ENCODE measurements around the gene LZTS2. TPM values are rescaled to one million over a fixed set of nuclear protein-coding genes. Genes with fewer than 3 reads are reported as not detected.
A peak's percentile ranks its signal among the peaks of the same experiment; 100 is the strongest.

Gene LZTS2
- polyA plus RNA-seq, 2 of the 4 experiments (the other 2 are of a cell fraction), result 13.8 to 35.5 TPM

- POLR2A ChIA-PET, result no interaction called here
- ATAC-seq, result peak in 1 of 2 experiments; percentile 1; a peak in 2 of 6 replicates
Observed at GRCh38 chr10:101018118-101018599, 18.6 kb downstream of the LZTS2 start.

GRCh38 chr10:101018600-101019439 is 19.2 kb downstream of the LZTS2 start:
- Histone ChIP-seq H3K9me3 (no peaks in the 10 kb centered on the region), H3K27ac (peak overlapping the region; percentile 35 to 76; a peak in 4 of 6 replicates), H3K4me2 (peak overlapping the region; percentile 55), H3K4me3 (no peak overlapping the region), H3K4me1 (peaks cover 14% of the 10 kb centered on the region)
- FAIRE-seq, result no peak
- ChIA-PET CTCF (interaction anchor here (0.6 to 59.3 kb wide), 13 partner anchors 8 to 503 kb away, joined by 3 to 2364 read pairs (median 4); partner anchors contain the start of genes KAZALD1, LZTS2, MRPL43 and PDZD7), POLR2A (interaction anchor here (0.6 to 1.0 kb wide), 3 partner anchors 12 to 27 kb away, joined by 3 to 15 read pairs (median 4); partner anchors contain the start of genes PDZD7 and SFXN3)
- DNase-seq (ENCODE audit: low read depth in 1 of 2, low spot score in 1 of 2), result peak; percentile 82 to 95
- WGBS (ENCODE audit: missing lambda C conversion rate), result 47% methylated on average over 31 of the region's 45 CpGs
- ATAC-seq, result peak; percentile 80 to 93
- TF ChIP-seq FOSL2 (IDR thresholded peaks at IDR 0.05) (no peak), FOSL2 (CRISPR knock-in tag; IDR thresholded peaks at IDR 0.05) (no peak), HMGXB4 (CRISPR knock-in tag; IDR thresholded peaks at IDR 0.05; ENCODE audit: borderline replicate concordance) (no peak), PHF8 (IDR thresholded peaks at IDR 0.05; ENCODE audit: borderline replicate concordance, low read depth) (no peak), KDM5A (IDR thresholded peaks at IDR 0.05) (no peak), RARB (CRISPR knock-in tag; IDR thresholded peaks at IDR 0.05) (no peak), FOXS1 (CRISPR knock-in tag; IDR thresholded peaks at IDR 0.05) (no peak), CEBPB (IDR thresholded peaks at IDR 0.05) (no peak), ZNF302 (CRISPR knock-in tag; IDR thresholded peaks at IDR 0.05) (no peak), CHD2 (IDR thresholded peaks at IDR 0.05; ENCODE audit: low read length, partially characterized antibody) (no peak), TP53 (CRISPR knock-in tag; IDR thresholded peaks at IDR 0.05) (no peak), MAZ (IDR thresholded peaks at IDR 0.05; ENCODE audit: borderline replicate concordance, low read depth, low read length) (no peak), MAX (IDR thresholded peaks at IDR 0.05) (peak; percentile 81), CTCF (IDR thresholded peaks at IDR 0.05) (peak; percentile 78), RCOR1 (IDR thresholded peaks at IDR 0.05; ENCODE audit: low read depth, low read length) (no peak), RNF2 (IDR thresholded peaks at IDR 0.05; ENCODE audit: borderline replicate concordance, low read depth) (no peak), POLR2A (IDR thresholded peaks at IDR 0.05; ENCODE audit: low read length) (no peak), RAD21 (conservative IDR thresholded peaks at IDR 0.05 in 1 of 2, IDR thresholded peaks at IDR 0.05 in 1 of 2) (peak; percentile 75 to 78), MYC (IDR thresholded peaks at IDR 0.05; ENCODE audit: borderline replicate concordance, low read length) (peak; percentile 79; the same call in 1 of the 2 replicates), POLR2AphosphoS2 (conservative IDR thresholded peaks at IDR 0.05; ENCODE audit: low read length) (no peak), MAFK (IDR thresholded peaks at IDR 0.05; ENCODE audit: partially characterized antibody) (no peak), CHD4 (IDR thresholded peaks at IDR 0.05; ENCODE audit: borderline replicate concordance) (no peak), ZC3H11A (IDR thresholded peaks at IDR 0.05) (no peak), JUN (IDR thresholded peaks at IDR 0.05) (no peak), SMC3 (IDR thresholded peaks at IDR 0.05) (peak; percentile 51; the same call in 2 of the 3 replicates), ESRRA (IDR thresholded peaks at IDR 0.05; ENCODE audit: borderline replicate concordance, low read length) (no peak), USF2 (IDR thresholded peaks at IDR 0.05) (no peak)

More at GRCh38 chr10:101018118-101018599, 18.6 kb downstream of the LZTS2 start:
- DNase-seq (ENCODE audit: low read depth in 1 of 2, low spot score in 1 of 2) (no peak), FAIRE-seq (no peak)
- 89% methylated on average over 19 of the region's 20 CpGs for WGBS (ENCODE audit: missing lambda C conversion rate)
- H3K4me1 ChIP-seq, result peaks cover 18% of the 10 kb centered on the region
- H3K9me3 ChIP-seq, result no peaks in the 10 kb centered on the region
- CTCF ChIA-PET, result interaction anchor here (1.0 to 59.3 kb wide), 9 partner anchors 15 to 503 kb away, joined by 3 to 2364 read pairs (median 4); partner anchors contain the start of genes KAZALD1, LZTS2, MRPL43 and PDZD7
- H3K27ac ChIP-seq, result no peak overlapping the region; a peak in 1 of 6 replicates
- H3K4me2 ChIP-seq, result no peak overlapping the region; the same call in 2 of the 3 replicates
- TF ChIP-seq TFCP2L1 (CRISPR knock-in tag; IDR thresholded peaks at IDR 0.05) (no peak), FOSL2 (IDR thresholded peaks at IDR 0.05) (no peak), FOSL2 (CRISPR knock-in tag; IDR thresholded peaks at IDR 0.05) (no peak), PHF8 (IDR thresholded peaks at IDR 0.05; ENCODE audit: borderline replicate concordance, low read depth) (no peak), CBX2 (IDR thresholded peaks at IDR 0.05; ENCODE audit: borderline replicate concordance, low read depth) (no peak), RCOR1 (IDR thresholded peaks at IDR 0.05; ENCODE audit: low read depth, low read length) (no peak), CEBPB (IDR thresholded peaks at IDR 0.05) (no peak), FOXS1 (CRISPR knock-in tag; IDR thresholded peaks at IDR 0.05) (no peak), CHD2 (IDR thresholded peaks at IDR 0.05; ENCODE audit: low read length, partially characterized antibody) (no peak), MAX (IDR thresholded peaks at IDR 0.05) (no peak)
- H3K4me3 ChIP-seq, result no peak overlapping the region

Measured in A549 (cell line).